ENCODE measurements around the gene THAP5. TPM values are rescaled to one million over a fixed set of nuclear protein-coding genes. Genes with fewer than 3 reads are reported as not detected.

THAP5 gene
- total RNA-seq, 1 donor from 2014 or later, result 26.3 TPM

DNA sequence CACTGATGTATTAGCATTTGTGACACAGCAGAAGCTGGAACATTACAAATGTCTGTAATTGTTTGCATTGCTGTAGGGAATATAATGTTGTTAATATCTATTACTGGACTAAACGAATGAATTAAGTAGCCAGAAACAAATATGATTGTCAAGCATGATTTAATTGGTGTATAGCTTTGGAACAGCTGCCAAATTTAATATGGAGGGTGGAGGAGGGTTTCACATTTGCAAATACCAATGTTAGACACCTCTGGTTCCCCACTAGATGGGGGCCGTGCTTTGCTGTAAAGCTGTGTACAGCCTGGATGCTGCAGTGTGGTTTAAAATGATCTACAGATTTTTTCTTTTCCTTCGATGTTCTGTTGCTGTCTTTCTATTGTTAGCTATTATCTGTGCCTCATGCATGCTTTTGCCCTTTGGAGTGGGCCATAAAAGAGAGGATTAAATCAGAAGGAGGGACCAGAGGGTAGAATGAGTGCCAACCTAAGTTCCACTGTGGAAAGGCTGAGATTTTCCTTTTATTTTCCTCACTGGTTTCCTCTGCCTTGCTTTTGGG is 23.2 kb upstream of the THAP5 start:
- H3K27me3 Mint-ChIP-seq, result peaks cover 3% of the 10 kb centered on the region
- TF ChIP-seq, protein P1, sequence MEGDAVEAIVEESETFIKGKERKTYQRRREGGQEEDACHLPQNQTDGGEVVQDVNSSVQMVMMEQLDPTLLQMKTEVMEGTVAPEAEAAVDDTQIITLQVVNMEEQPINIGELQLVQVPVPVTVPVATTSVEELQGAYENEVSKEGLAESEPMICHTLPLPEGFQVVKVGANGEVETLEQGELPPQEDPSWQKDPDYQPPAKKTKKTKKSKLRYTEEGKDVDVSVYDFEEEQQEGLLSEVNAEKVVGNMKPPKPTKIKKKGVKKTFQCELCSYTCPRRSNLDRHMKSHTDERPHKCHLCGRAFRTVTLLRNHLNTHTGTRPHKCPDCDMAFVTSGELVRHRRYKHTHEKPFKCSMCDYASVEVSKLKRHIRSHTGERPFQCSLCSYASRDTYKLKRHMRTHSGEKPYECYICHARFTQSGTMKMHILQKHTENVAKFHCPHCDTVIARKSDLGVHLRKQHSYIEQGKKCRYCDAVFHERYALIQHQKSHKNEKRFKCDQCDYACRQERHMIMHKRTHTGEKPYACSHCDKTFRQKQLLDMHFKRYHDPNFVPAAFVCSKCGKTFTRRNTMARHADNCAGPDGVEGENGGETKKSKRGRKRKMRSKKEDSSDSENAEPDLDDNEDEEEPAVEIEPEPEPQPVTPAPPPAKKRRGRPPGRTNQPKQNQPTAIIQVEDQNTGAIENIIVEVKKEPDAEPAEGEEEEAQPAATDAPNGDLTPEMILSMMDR (IDR thresholded peaks at IDR 0.05), result no peak
- intact Hi-C loops (cut with micrococcal nuclease), result no loop called here
- no peaks in the 10 kb centered on the region for H3K4me1 Mint-ChIP-seq
- DNase-seq, result no peak
- POLR2A ChIA-PET, result no interaction called here
- ATAC-seq (ENCODE audit: low read depth), result no peak
- H3K4me3 Mint-ChIP-seq, result no peak overlapping the region
- H3K9me3 Mint-ChIP-seq, result no peaks in the 10 kb centered on the region
- H3K27ac Mint-ChIP-seq, result no peak overlapping the region
- CTCF ChIA-PET, result no interaction called here
- no peaks in the 10 kb centered on the region for H3K36me3 Mint-ChIP-seq (ENCODE audit: low read depth)

GRCh38 chr7:108590606-108591005 is 21.1 kb upstream of the THAP5 start:
- Mint-ChIP-seq H3K4me1 (no peaks in the 10 kb centered on the region), H3K27ac (no peak overlapping the region), H3K27me3 (peaks cover 3% of the 10 kb centered on the region), H3K36me3 (ENCODE audit: low read depth) (no peaks in the 10 kb centered on the region), H3K4me3 (no peak overlapping the region), H3K9me3 (no peaks in the 10 kb centered on the region)
- DNase-seq, result no peak
- ChIA-PET CTCF (no interaction called here), POLR2A (no interaction called here)
- TF ChIP-seq, protein P1 (IDR thresholded peaks at IDR 0.05), result no peak
- intact Hi-C loops (cut with micrococcal nuclease), result no loop called here
- no peak for ATAC-seq (ENCODE audit: low read depth)

- no peaks in the 10 kb centered on the region for H3K9me3 Mint-ChIP-seq
- peaks cover 3% of the 10 kb centered on the region for H3K27me3 Mint-ChIP-seq
- ChIA-PET CTCF (no interaction called here), POLR2A (no interaction called here)
- no peak overlapping the region for H3K27ac Mint-ChIP-seq
- DNase-seq, result no peak
- TF ChIP-seq, protein P1 (IDR thresholded peaks at IDR 0.05), result no peak
- ATAC-seq (ENCODE audit: low read depth), result no peak
- no peaks in the 10 kb centered on the region for H3K36me3 Mint-ChIP-seq (ENCODE audit: low read depth)
- no peaks in the 10 kb centered on the region for H3K4me1 Mint-ChIP-seq
- no peak overlapping the region for H3K4me3 Mint-ChIP-seq
- intact Hi-C loops (cut with micrococcal nuclease), result no loop called here
These were observed 20.4 kb upstream of the THAP5 start for GRCh38 chr7:108589874-108590273.

DNA sequence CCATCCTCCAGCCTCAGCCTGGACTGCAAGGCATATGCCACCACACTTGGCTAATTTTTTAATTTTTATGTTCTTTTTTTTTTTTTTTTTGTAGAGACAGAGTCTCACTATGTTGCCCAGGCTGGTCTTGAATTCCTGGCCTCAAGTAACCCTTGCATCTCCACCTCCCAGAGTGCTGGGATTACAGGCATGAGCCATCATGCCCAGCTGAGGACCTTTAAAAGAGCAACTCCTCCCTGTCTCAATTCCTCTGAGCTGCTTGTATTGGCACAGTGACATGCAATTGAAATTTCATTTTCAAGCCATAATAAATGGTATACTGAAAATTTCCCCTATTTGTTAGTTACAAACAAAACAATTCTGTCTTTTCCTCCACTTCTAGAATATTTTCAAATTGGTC is 19.7 kb upstream of the THAP5 start:
- Mint-ChIP-seq H3K27me3 (peaks cover 3% of the 10 kb centered on the region), H3K9me3 (no peaks in the 10 kb centered on the region), H3K27ac (no peak overlapping the region), H3K36me3 (ENCODE audit: low read depth) (no peaks in the 10 kb centered on the region), H3K4me3 (no peak overlapping the region), H3K4me1 (no peaks in the 10 kb centered on the region)
- CTCF ChIA-PET, result no interaction called here
- DNase-seq, result no peak
- ATAC-seq (ENCODE audit: low read depth), result no peak
- intact Hi-C loops (cut with micrococcal nuclease), result no loop called here
- TF ChIP-seq, protein P1 (IDR thresholded peaks at IDR 0.05), result no peak
- POLR2A ChIA-PET, result no interaction called here

- no peak for ATAC-seq (ENCODE audit: low read depth)
- POLR2A ChIA-PET, result no interaction called here
- intact Hi-C loops (cut with micrococcal nuclease), result no loop called here
- Mint-ChIP-seq H3K4me3 (no peak overlapping the region), H3K27ac (no peak overlapping the region), H3K27me3 (peaks cover 3% of the 10 kb centered on the region), H3K4me1 (no peaks in the 10 kb centered on the region), H3K36me3 (ENCODE audit: low read depth) (no peaks in the 10 kb centered on the region), H3K9me3 (no peaks in the 10 kb centered on the region)
- no peak for DNase-seq
- TF ChIP-seq, protein P1 (IDR thresholded peaks at IDR 0.05), result no peak
- CTCF ChIA-PET, result no interaction called here
These were observed 16.8 kb upstream of the THAP5 start for GRCh38 chr7:108586274-108586710.

Measured in activated B cell treated with CpG ODN at 0.5 μM for 24 hours (primary cell).